IPS DF 4.7 (cell line): ENCODE data around the gene KRT84.
"Not testable (repeated sequence)": the region's sequence is repeated elsewhere in the genome, so short reads cannot be mapped to it uniquely, and the experiment has no call there.

ENCODE experiments used
- DNase-seq: peaks from one replicate; pipeline ENCODE4 v3.0.0-alpha.2; 2013; ENCODE audit warnings: low spot score; ENCODE audit errors: extremely low read depth

Gene KRT84

DNA sequence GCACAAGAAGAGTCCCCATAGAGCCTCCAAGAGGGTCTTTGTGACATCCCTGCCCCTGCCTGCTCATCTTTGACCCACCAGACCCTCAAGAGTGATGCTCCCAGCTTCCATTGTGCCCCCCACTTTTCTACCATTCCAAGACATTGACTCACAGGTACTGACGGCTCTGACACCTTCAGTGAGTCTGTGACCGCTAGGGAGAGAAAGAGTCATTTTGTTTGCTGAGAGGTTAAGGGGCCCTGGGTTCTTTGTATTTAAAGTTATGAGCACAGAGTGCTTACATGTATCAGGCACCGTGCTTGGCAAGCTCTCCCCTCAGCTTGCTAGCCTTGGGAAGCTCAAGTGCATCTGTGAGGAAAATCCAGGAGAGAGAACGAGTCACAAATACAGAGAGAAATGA is 27.8 kb upstream of the KRT84 start:
- DNase-seq: no peak

DNA sequence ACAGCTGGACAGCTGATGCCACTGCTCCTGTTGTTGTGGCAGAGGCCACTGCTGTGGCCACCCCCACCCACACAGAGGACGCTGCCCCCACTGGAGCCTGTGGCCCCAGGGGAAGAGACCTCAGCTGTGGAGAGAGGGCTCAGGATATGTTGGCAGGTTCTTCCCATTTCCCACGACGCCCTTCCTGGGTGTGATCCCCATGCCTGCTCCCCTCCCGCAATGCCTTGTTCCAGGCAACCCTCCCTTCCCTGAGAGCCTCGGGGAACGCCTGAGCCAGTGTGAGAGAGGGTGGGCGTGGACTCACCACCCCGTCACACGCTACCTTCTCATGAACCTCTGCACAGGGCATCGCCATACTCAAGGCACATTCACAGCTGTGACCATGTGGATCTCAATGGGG is 26.4 kb upstream of the KRT84 start:
- DNase-seq: no peak

DNA sequence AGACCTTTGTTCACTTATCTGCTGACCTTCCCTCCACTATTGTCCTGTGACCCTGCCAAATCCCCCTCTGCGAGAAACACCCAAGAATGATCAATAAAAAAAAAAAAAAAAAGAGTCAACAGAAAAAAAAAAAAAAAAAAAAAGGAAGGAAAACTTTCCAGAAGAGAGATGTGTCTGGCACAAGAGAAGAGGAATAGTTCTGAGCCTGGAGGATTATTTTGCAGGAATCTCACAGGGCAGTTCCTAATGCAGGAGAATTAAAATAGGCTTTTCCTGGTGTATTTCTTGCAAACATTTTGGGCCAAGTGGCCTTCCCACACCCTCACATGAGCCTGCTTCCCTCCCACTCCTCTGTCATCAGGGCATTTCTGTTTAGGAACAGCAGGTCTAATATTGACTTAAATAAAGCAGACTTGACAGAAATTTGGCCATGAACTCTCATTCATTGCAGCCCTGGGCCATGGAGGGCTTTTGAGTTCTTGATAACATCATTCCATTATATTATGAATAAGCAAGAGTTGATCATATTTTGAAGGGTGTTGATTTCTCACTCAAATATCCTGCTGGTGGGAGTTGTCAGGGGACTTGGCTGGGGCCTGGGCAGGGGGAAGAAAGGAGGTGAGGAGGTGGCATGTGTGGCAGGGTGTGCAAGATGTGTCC is 25.3 kb upstream of the KRT84 start:
- DNase-seq: not testable (repeated sequence)

DNA sequence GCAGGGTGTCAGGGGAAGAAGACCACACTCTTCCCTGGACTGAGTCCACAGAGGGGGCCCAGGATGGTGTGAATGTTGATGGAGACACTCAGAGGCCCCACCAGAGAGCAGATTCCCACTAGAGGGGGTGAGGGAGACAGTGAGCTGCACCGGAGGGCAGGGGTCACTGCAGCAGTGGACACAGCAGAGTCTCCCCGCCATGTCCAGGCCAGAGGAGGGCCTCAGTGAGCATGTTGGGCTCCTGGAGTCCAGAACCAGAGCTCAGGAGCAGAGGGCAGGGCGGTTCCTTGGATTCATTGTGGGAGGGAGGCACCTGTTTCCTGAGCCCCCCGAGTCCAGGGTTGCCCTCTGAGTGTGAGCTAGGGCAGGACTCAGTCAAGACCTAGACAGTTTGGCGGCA is 22.5 kb upstream of the KRT84 start:
- no peak for DNase-seq

DNA sequence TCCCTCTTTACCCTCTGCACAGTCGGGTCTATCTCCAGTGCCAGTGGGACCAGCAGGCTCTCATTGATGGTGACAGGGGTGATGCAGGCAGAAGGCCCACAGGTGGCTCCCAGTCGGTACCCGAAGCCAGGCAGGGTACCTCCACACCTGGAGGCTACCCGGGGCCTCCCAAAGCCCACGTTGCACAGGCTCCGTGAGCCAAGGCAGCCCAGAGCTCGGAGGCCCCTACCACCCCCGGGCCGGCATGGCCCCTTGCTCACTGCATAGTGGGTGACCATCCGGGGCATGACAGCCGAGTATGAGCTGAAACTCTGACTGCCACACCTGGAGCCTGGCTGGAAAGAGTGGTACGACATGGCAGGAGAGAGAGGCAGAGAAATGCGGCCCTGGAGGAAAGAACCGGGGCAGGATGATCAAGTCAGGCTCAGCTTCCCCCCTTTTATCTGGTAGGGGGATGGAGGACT is 20.5 kb upstream of the KRT84 start, which contains the start of gene KRT82:
KRT82 (minus strand) TSS at position 414 of the 464 bp plus-strand sequence; CDS start at position 356, 58 bp downstream.
- no peak for DNase-seq

DNA sequence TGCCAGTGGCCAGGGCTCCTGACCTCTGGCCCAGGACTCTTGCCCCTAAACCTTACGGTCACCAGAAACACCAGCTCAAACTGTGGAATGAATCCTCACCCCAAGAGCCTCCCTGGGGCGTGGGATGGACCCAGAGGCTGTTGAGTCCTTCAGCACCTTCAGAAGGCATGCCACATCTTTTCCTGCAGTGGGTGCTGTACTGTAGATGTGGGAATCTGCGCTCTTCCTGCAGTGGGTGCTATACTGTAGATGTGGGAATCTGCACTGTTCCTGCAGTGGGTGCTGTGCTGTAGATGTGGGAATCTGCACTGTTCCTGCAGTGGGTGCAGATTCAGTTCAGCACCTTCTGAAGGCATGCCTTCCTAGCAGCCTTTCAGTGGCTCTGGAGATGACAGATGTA is 19.5 kb upstream of the KRT84 start:
- DNase-seq: no peak

DNA sequence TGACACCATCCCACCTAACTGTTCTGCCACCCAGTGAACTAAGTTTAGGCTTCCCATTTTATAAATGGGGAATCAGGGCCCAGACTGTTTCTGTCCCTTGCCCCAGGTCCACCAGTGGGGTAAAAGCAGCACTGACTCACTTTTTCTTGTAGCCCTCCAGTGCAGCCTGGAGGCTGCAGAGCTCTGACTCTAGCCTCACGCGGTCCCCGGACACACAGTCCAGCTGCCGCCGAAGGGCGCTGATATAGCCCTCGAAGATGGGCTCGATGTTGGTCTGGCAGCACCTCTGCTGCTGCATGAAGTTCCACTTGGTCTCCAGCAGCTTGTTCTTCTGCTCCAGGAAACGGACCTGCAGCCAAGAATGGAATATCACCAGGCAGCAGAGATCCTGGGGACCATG is 18.1 kb upstream of the KRT84 start:
- no peak for DNase-seq

DNA sequence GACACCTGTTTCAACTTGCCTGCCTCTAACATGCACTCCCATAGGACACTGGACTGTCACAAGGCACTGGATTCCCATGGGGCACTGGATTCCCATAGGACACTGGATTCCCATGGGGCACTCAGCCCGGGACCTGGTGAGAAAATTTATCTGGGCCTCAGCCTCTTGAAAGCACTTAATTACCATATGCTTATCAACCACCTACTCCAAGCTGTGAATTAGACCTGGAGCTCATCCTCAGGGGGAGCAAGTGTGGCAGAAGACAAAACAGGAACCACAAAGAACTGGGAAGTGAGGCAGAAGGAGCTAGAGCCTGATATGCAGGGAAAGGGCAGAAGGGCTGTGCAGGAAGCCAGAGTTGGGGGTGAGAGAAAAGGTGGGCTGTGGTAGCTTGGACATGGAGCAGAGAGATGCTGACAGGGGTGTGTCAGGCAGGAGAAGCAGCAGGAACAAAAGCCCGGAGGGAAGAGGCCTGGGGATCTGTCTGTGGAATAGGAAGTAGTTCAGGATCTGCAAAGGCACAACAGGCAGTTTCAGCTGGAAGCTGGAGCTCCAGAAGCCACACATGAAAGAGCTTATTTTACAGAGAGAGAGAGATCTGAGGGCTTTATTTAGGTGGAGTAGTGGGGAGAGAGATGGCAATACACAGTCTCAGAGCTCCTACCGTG is 17.6 kb upstream of the KRT84 start:
- no peak for DNase-seq

DNA sequence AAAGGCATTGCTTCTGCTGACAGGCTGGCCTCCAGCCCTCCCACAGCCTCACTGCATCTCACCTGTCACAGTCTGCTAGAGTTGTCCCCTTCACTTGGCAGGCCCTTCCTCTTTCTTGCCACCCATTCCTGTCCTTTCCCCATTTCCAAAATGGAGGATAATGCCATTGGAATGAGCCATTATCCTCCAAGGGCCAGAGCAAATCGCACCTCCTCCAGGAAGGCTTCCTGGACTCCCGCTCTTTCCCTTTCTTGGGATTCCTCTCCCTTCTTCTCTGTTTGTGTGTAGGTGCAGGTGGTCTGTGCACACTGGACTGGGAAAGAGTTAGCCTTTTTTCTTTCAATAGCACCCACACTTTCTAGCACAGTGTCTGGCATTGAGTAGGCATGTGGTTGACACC is 16.9 kb upstream of the KRT84 start:
- DNase-seq: no peak

DNA sequence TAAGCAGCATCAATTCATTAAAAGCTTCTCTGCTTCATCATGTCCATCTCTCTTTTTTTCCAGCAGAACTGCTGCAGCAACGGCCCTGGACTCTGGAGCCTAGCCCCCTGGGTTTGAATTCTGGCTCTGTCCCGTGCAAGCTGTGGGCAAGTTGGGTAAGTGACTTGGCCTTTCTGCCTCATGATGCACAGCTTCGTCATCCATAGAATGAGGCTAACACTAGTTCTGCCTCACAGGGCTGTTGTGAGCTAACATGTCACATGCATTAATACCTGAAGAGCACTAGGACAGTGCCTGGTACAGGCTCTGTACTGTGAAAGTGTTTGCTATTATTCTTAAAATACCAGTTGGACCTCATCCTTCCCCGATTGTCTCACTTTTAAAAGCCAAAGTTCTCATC is 16.5 kb upstream of the KRT84 start:
- no peak for DNase-seq

DNA sequence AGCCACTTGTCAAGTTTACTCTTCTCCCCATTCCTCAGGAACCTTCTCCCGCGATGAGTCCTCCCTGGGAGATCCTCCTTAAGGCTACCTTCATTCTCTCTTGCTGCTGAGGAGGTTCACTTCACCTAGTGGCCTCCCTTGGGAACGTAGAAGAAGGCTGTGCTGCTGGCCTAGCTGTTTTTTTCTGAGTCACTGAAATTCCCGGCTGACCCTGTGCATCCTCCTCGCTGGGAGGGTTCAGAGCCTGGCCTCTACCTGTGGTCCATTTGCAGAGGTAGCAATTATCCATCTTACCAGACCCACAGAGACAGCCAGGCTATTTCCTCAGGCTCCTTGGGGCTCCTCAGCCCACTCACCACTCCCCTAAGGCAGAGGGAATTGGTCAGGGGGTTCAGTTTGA is 16.1 kb upstream of the KRT84 start:
- no peak for DNase-seq

DNA sequence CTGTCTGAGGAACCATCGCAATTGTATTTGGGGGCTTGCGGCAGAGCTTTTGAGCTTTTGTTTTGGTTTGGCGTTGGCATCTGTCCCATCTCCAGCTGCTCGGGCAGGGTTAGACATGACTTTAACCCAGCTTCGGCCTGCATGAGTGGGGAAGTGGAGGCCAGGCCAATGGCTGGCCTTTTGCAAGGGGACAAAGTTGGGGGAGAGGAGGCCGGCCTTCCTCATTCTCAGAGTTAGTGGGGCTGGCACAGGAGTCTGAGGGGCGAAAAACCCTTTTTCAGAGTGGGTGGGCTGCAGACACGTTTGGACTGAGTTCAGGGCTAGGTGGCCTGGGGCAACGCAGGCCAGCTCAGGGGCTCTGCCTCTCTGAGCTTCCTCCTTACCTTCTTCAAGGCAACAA is 15.5 kb upstream of the KRT84 start:
- DNase-seq: no peak

DNA sequence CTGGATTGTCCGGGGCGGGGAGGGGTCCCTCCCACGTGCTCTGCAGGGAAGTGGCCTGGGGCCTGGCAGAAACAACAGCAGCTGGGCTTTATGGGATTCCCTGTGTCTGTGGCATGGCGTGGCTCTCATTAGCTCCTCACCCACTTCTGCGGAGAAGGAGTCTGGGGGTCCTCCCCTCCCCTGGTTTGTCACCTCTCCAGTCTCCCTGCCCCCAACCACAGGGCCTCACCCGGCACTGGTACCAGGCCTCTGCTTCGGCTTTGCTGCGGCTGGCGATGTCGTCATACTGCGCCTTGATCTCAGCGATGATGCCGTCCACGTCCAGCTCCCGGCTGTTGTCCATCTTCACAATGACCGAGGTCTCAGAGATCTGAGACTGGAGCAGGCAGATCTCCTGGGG is 14.3 kb upstream of the KRT84 start:
- no peak for DNase-seq

DNA sequence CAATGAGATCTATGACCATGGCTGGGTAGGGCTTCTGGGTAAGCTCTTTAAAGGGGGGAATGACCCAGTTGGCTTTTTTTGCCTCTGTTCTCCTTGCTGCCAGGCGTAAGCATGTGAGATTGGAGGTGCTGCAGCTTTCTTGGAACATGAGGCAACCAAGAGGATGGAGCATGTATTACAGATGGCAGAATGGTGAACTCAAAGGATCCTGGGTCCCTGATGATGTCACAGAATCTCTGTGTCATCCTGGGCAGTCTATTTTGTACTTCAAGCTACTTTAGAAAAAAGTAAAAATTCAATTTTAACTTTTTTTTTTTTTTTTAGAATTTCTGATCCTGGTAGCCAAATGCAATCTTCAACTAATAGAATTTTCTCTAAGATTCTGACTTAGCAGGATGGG is 12.7 kb upstream of the KRT84 start:
- no peak for DNase-seq

DNA sequence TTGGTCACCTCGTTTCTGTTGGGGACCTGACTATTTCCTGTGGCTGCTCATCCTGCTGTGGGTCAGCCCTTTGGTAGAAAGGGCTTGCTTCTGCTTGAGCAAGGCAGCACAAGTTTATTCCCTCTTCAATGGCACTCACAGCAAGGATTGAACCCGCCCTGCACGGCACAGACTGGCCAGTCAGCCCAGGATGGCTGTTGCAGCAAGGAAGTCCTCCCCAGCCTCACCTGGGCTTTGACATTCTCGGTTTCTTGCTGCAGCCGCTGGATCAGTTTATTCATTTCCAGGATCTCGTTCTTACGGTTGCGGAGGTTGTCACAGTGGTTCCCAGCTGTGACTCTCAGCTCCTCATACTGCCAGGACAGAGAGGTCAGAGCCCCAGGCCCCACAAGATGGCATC is 11.2 kb upstream of the KRT84 start:
- DNase-seq: no peak

DNA sequence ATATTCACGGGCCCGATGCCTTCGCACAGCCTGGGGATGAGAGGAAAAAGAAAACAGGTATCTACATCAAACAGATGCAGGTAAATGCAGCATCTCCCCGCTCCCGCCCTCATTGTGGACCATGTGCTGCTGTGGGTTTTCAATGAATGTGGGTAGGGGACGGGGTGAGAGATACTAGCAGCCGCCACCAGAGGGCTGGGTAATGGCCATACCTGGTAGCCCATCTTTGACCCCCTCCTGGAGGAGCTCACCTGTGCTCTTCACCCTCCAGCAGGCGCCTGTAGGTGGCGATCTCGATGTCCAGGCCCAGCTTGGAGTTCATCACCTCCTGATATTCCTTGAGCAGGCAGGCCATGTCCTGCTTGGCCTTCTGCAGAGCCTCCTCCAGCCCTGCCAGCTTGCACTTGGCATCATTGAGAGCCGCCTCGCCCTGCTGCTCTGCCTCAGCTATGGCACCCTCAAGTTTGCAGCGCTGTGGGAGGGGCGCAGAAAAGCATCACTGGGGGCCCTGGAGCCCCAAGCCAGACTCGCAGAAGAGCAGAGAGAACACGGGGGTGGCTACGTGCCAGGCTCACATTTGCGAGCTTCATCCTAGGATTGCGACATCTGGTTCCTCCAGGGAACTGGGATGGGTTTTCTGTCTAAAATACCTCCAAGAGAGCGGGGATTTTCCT is 10.4 kb upstream of the KRT84 start:
- peak; percentile 91 for DNase-seq

DNA sequence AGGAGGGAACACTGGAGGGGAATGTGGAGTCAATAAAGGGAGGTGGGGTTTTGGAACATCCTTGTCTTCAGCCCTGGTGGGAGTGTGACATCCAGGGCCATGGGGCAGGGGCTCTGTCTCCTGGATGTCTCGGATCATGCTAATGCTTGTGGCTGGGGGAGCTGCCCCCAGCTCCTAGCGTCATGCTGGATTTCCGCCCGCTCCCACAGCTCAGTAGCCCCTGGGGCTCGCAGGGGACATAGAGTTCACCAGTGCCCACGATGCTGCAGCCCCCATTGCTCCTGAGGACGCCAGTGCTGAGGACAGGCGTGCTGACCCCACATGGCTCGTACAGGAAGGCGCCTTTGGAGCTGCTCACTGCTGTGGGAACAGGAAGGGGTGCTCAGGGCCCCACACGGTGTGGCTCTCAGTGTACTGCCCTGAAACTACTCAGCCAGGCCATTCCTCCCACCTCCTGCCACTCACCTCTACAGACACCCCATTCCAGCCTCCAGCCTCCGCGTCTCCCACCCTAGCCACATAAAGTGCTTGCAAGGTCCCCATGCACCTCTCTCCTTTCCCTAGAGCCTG is 9.5 kb upstream of the KRT84 start:
- DNase-seq: no peak

DNA sequence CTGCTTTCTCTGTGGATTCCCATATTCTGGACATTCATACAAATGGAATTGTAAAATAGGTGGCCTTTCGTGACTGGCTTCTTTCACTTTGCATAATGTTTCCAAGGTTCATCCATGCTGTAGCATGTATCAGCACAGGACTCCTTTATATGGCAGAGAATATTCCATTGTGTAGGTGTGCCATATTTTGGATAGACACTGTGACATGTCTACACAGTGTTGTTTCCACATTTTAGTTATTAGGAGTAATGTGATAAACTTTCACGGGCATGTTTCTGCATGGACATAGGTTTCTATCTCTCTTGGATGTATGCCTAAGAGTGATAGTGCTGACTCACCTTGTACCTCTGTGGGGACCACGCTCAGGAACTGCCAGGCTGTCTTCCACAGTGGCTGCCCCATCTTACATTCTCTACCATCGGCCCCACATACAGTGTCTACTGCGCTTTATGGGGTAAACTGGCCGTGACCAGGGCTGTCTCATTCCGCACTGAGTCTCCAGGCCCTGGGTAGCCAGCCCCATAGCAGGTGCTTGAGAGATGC is 7.1 kb upstream of the KRT84 start:
- DNase-seq: no peak

DNA sequence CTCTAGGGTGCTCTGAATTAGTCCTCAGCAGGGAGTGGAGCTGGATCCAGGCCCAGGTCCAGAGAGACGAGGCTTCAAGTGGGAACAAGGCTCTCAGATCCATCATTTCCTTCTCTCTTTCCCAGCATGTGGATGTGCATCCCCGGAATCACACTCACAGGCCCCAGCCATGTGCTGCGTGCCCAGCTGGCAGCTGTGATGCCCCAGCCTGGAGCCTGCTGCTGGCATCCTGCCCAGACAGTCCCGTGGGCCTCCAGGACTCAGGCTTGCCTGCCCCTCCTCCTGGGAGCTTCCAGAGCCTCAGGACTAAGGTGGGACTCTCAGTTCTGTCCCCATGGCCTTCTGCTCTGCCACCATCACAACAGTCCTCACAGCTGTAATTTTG is 6.2 kb upstream of the KRT84 start:
- no peak for DNase-seq

DNA sequence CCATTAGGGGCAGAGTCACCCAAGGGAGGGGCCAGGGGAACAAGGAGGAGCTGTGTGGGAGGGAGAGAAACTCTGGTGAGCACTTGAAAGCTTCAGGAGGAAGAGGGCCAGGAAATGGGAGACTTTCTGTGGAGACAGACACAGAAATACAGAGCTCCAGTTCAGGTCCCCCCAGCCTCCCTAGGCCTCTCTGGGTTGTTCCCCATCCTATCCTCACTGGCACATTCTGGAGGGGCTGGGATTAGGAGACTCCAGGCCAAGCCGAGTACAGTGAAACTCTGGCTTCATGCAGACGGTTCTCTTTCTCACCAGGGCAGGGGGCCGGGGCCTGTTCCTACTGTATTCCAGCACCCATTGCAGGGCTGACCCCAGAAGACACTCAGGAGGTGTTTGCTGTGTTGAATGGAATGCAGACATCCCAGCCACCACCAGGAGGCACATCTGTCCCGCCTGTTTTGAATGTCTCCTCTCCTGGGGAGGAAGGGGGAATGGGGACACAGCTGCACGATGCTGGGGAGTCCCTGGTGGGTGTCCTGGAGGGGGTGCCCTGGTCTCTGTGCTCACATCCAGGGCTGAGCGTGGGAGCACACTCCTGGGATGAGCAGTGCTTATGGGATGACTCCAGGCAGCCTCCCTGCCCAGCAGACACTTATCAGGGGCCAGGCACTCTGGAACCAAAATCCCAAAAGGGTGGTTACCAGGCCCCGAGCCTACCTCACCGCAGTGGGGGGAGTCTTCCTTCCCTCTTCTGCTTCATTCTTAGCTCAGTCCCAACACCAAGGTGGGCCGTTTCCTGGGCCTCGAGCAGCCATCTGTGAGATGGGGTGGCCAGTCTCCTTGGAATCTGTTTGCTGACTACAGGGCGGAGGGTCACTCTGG is 5.5 kb upstream of the KRT84 start:
- DNase-seq: peak; percentile 49
